Neuronal stem cell (in vitro differentiated cells): ENCODE measurements around the gene COPG2.

Experiments
- DNase-seq: peaks from one replicate; pipeline ENCODE4 v3.0.0-alpha.2; 2013; ENCODE audit warnings: low spot score
- H2AFZ ChIP-seq: one replicate; pipeline ENCODE4 v1.6.1; 2013; ENCODE audit warnings: mild to moderate bottlenecking, low read length, inconsistent platforms
- H2AK5ac ChIP-seq: 2 replicates; pipeline ENCODE4 v1.6.1; 2013; ENCODE audit warnings: low read depth, mild to moderate bottlenecking, inconsistent platforms, low read length, moderate library complexity, mixed read lengths
- H2BK120ac ChIP-seq: 2 replicates; pipeline ENCODE4 v1.6.1; 2013; ENCODE audit warnings: low read depth, mild to moderate bottlenecking, inconsistent platforms, low read length, moderate library complexity, mixed read lengths
- H2BK12ac ChIP-seq: one replicate; pipeline ENCODE4 v1.6.1; 2013; ENCODE audit warnings: low read length, inconsistent platforms
- H2BK15ac ChIP-seq: 2 replicates; pipeline ENCODE4 v1.6.1; 2013; ENCODE audit warnings: mild to moderate bottlenecking, low read length, inconsistent platforms, mixed read lengths
- H2BK5ac ChIP-seq: one replicate; pipeline ENCODE4 v1.6.1; 2013; ENCODE audit warnings: inconsistent platforms, mild to moderate bottlenecking, low read length, moderate library complexity
- H3K14ac ChIP-seq: one replicate; pipeline ENCODE4 v1.6.1; 2013; ENCODE audit warnings: low read length, inconsistent platforms
- H3K18ac ChIP-seq: 2 replicates; pipeline ENCODE4 v1.6.1; 2013; ENCODE audit warnings: low read length, inconsistent platforms
- H3K23ac ChIP-seq: 2 replicates; pipeline ENCODE4 v1.6.1; 2013; ENCODE audit warnings: low read depth, mild to moderate bottlenecking, mixed read lengths, low read length, inconsistent platforms; ENCODE audit not compliant: poor library complexity
- H3K27ac ChIP-seq: replicated peaks from 3 replicates; pipeline ENCODE4 v1.5.1; 2013; ENCODE audit warnings: low read length, inconsistent platforms
- H3K27me3 ChIP-seq, 3 experiments: 2 replicates each; pipeline ENCODE4 v1.6.1; 2013; ENCODE audit warnings: low read length in 3 of 3, mild to moderate bottlenecking in 2 of 3, inconsistent platforms in 1 of 3, low read depth in 1 of 3, mixed read lengths in 1 of 3, moderate library complexity in 1 of 3; ENCODE audit not compliant: control insufficient read depth in 3 of 3, insufficient read depth in 3 of 3
- H3K36me3 ChIP-seq, 2 donors: replicated peaks in 1 of 2; 2 replicates each; pipeline ENCODE4 v1.6.1; 2013; ENCODE audit warnings: low read length in 2 of 2; ENCODE audit not compliant: control insufficient read depth in 2 of 2, insufficient read depth in 2 of 2
- H3K4ac ChIP-seq: 2 replicates; pipeline ENCODE4 v1.6.1; 2013; ENCODE audit warnings: inconsistent platforms, mild to moderate bottlenecking, low read length, moderate library complexity
- H3K4me1 ChIP-seq, 2 donors: 1 replicate in 1 of 2; 2 replicates in 1 of 2; pipeline ENCODE4 v1.6.1; 2013; ENCODE audit warnings: low read length in 2 of 2, low read depth in 1 of 2; ENCODE audit not compliant: control insufficient read depth in 2 of 2, insufficient read depth in 1 of 2
- H3K4me2 ChIP-seq: one replicate; pipeline ENCODE4 v1.6.1; 2013; ENCODE audit warnings: mild to moderate bottlenecking, low read length, inconsistent platforms; ENCODE audit not compliant: insufficient read depth, poor library complexity, severe bottlenecking
- H3K4me3 ChIP-seq, 2 donors: 2 replicates each; pipeline ENCODE4 v1.5.1; 2013; ENCODE audit warnings: low read length in 2 of 2, mild to moderate bottlenecking in 2 of 2, inconsistent platforms in 1 of 2, moderate library complexity in 1 of 2
- H3K79me1 ChIP-seq: one replicate; pipeline ENCODE4 v1.6.1; 2013; ENCODE audit warnings: low read depth, mild to moderate bottlenecking, inconsistent platforms, low read length, moderate library complexity
- H3K9ac ChIP-seq: one replicate; pipeline ENCODE4 v1.6.1; 2013; ENCODE audit warnings: mild to moderate bottlenecking, low read depth, low read length, inconsistent platforms; ENCODE audit not compliant: poor library complexity
- H3K9me3 ChIP-seq, 2 donors: replicated peaks in 1 of 2; 2 replicates each; pipeline versions ENCODE3 to v1.6.1; 2013; ENCODE audit warnings: low read length in 2 of 2, mild to moderate bottlenecking in 2 of 2, inconsistent platforms in 1 of 2, low read depth in 1 of 2, mixed read lengths in 1 of 2, moderate library complexity in 1 of 2; ENCODE audit not compliant: control insufficient read depth in 2 of 2, insufficient read depth in 1 of 2
- H4K8ac ChIP-seq: one replicate; pipeline ENCODE4 v1.6.1; 2013; ENCODE audit warnings: low read depth, mild to moderate bottlenecking, inconsistent platforms, low read length, moderate library complexity
- H4K91ac ChIP-seq: one replicate; pipeline ENCODE4 v1.6.1; 2013; ENCODE audit warnings: low read length, low read depth, mild to moderate bottlenecking, inconsistent platforms; ENCODE audit not compliant: poor library complexity
- WGBS, 2 donors: extraction: QIAGEN DNeasy Blood & Tissue Kit; methylation state at CpG; one replicate each; pipeline ENCODE4 v1.1.7; 2013; ENCODE audit warnings: missing lambda C conversion rate in 2 of 2, mixed read lengths in 1 of 2; ENCODE audit not compliant: insufficient read length in 2 of 2, insufficient replicate concordance in 1 of 2; ENCODE audit errors: extremely low coverage in 2 of 2; 5-methylcytosine and 5-hydroxymethylcytosine counted together

The COPG2 gene

DNA sequence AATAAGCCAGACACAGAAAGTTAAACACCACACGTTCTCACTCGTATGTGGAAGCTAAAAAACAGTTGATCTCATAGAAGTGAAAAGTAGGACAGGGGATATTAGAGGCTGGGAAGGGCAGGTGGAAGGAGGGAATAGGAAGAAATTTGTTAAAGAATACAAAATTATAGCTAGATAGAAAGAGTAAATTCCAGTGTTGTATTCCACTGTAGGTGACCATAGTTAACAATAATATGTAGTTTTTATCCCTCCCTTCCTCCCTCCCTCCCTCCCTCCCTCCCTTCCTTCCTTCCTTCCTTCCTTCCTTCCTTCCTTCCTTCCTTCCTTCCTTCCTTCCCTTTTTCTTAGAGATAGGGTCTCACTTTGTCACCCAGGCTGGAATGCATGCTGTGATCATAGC is 196.6 kb downstream of the COPG2 start:
- no peak overlapping the region for H3K4ac ChIP-seq
- WGBS, 2 donors: no CpG with 5 or more reads among the region's 2 CpGs

DNA sequence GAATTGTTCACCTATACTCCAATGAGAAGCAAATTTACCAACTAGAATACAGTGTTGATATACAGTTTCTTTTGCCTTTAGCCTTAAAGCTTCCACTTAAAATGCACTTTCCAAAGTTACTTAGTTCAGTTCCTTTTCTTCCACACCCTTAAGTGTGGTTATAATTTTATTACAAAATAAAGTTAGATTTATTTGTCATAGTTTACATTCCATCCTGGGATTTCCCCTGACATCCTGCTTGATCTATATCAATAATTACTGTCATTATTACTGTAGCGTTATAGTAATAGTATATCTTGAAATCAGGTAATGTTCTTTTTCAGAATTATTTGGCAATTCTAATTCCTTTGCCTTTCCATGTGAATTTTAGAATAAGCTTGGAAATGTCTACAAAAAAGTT is 199.9 kb downstream of the COPG2 start:
- Histone ChIP-seq H2BK12ac (no peak overlapping the region), H3K9ac (no peak overlapping the region), H3K14ac (no peak overlapping the region), H3K4me3 (no peak overlapping the region), H3K23ac (no peak overlapping the region), H3K4ac (no peak overlapping the region), H3K27me3 (no peaks in the 10 kb centered on the region), H3K79me1 (no peaks in the 10 kb centered on the region), H3K18ac (no peak overlapping the region), H2AK5ac (no peak overlapping the region), H2BK15ac (no peak overlapping the region), H3K36me3 (no peaks in the 10 kb centered on the region), H3K4me1 (no peaks in the 10 kb centered on the region), H4K8ac (no peak overlapping the region), H3K9me3 (no peaks in the 10 kb centered on the region), H3K4me2 (no peak overlapping the region), H3K27ac (no peak overlapping the region), H4K91ac (no peak overlapping the region), H2BK5ac (no peak overlapping the region), H2BK120ac (no peak overlapping the region), H2AFZ (no peak overlapping the region)
- no CpG with 5 or more reads among the region's 1 CpG for WGBS, 2 donors
- DNase-seq: no peak

More for the DNA sequence above, 196.6 kb downstream of the COPG2 start:
- no peak overlapping the region for H3K4me2 ChIP-seq
- no peak for DNase-seq
- no peak overlapping the region for H3K27ac ChIP-seq
- no peak overlapping the region for H3K14ac ChIP-seq
- no peak overlapping the region for H2BK15ac ChIP-seq
- H2BK12ac ChIP-seq: no peak overlapping the region
- no peaks in the 10 kb centered on the region for H3K9me3 ChIP-seq
- no peaks in the 10 kb centered on the region for H3K36me3 ChIP-seq
- H3K79me1 ChIP-seq: no peaks in the 10 kb centered on the region
- H3K27me3 ChIP-seq: no peaks in the 10 kb centered on the region
- H3K18ac ChIP-seq: no peak overlapping the region
- no peak overlapping the region for H3K23ac ChIP-seq
- H4K91ac ChIP-seq: no peak overlapping the region
- H3K9ac ChIP-seq: no peak overlapping the region
- H3K4me1 ChIP-seq: peaks cover 5 to 19% of the 10 kb centered on the region in 2 donors
- no peak overlapping the region for H3K4me3 ChIP-seq
- H2BK120ac ChIP-seq: no peak overlapping the region
- no peak overlapping the region for H2AK5ac ChIP-seq
- H2AFZ ChIP-seq: no peak overlapping the region
- H4K8ac ChIP-seq: no peak overlapping the region
- no peak overlapping the region for H2BK5ac ChIP-seq

DNA sequence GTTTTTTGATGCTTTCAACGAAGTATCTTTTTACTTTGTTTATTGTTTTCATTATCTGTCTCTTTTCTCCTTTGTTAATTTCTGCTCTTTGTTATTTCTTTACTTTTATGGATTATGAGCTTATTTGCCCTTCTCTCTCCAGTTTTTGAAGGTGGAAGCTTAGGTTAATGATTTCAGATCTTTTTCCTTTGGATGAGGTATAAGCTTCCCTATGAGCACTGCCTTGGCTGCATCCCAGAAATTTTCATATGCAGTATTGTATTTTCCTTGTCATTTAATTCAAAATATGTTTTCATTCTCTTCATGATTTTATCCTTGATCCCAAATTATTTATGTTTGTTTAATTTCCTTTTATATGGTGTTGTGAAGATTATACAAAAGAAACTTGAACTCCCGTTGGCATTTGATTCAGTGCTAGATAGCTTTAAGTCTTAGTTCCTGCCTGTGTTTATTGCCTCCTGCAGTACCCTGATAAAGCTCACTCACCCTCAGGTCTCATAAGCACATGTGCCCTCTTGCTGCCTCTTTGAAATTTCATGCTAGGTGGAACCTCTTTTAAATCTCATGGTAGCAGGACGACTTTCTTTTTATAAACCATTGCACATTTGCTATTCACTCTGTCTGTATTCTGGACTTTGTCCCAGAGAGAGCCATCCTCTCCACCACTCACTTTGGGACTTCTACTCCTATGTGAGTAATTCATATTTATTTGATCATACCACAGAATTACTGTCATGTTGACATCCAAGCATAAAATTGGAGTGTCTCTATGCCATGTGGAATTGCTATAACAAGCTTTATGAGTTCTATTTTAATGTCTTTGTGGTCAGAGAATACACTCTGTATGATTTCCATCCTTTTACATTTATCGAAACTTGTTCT is 204.8 kb downstream of the COPG2 start:
- Histone ChIP-seq H2AK5ac (no peak overlapping the region), H2BK12ac (no peak overlapping the region), H3K4ac (no peak overlapping the region), H3K9me3 (peaks cover 0 to 15% of the 10 kb centered on the region in 2 donors), H3K36me3 (no peaks in the 10 kb centered on the region), H3K18ac (no peak overlapping the region), H3K14ac (no peak overlapping the region), H4K91ac (no peak overlapping the region), H3K23ac (no peak overlapping the region), H2BK15ac (no peak overlapping the region), H3K27ac (no peak overlapping the region), H3K9ac (no peak overlapping the region), H3K79me1 (no peaks in the 10 kb centered on the region), H3K27me3 (no peaks in the 10 kb centered on the region), H4K8ac (no peak overlapping the region), H2BK5ac (no peak overlapping the region), H3K4me3 (no peak overlapping the region), H3K4me1 (no peaks in the 10 kb centered on the region), H2BK120ac (no peak overlapping the region), H2AFZ (no peak overlapping the region), H3K4me2 (no peak overlapping the region)
- DNase-seq: no peak
- no CpG with 5 or more reads among the region's 4 CpGs for WGBS, 2 donors

DNA sequence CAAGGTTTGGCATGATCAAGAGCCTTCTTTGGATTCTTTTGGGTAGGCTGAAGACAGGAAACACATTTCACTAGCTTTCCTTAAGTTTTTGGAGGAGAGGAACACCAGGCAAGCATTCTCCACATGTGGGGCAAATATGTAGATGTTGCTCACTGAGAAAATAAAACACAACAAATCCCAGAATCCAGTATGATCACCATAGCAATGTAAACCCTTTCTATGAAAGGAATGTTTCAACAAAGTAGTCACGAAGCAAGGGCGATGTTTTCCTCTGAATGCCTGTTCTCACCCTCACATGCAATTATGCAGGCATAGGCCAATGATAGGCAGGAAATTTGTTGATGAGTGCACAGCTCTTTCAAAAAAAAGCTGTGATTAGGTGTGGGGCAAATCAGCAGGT is 207.3 kb downstream of the COPG2 start:
- H3K14ac ChIP-seq: no peak overlapping the region
- WGBS, 2 donors: no CpG with 5 or more reads among the region's 2 CpGs
- H3K27me3 ChIP-seq: no peaks in the 10 kb centered on the region

More for the DNA sequence above, 207.3 kb downstream of the COPG2 start:
- no peak for DNase-seq
- Histone ChIP-seq H3K36me3 (no peaks in the 10 kb centered on the region), H3K23ac (no peak overlapping the region), H3K9me3 (peaks cover 0 to 25% of the 10 kb centered on the region in 2 donors), H3K9ac (no peak overlapping the region), H2AK5ac (no peak overlapping the region), H3K27ac (no peak overlapping the region), H3K4me3 (no peak overlapping the region), H2AFZ (peak overlapping the region; percentile 57), H3K4me1 (no peaks in the 10 kb centered on the region), H3K18ac (no peak overlapping the region), H2BK120ac (no peak overlapping the region), H3K4me2 (no peak overlapping the region), H2BK15ac (no peak overlapping the region), H3K79me1 (no peaks in the 10 kb centered on the region), H2BK5ac (no peak overlapping the region), H3K4ac (no peak overlapping the region), H2BK12ac (no peak overlapping the region), H4K91ac (no peak overlapping the region), H4K8ac (no peak overlapping the region)
